K562 (cell line): ENCODE results near the gene TXN2. TPM values are rescaled to one million over a fixed set of nuclear protein-coding genes. Genes with fewer than 3 reads are reported as not detected.

Experiments
- CC2D1A ChIP-seq: fragments of 450-650 bp; IDR thresholded peaks from 2 replicates; pipeline ENCODE4 v1.6.1; 2017; ENCODE audit warnings: mild to moderate bottlenecking
- E2F3 ChIP-seq: fragments of 250-450 bp; sonication (Bioruptor Pico); IDR thresholded peaks from 2 replicates; pipeline ENCODE4 v1.4.0; 2020; ENCODE audit warnings: mild to moderate bottlenecking
- ELF1 ChIP-seq: fragments of 200-800 bp; sonication (Bioruptor generic); IDR thresholded peaks from 2 replicates; pipeline ENCODE4 v1.6.1; 2016; ENCODE audit warnings: missing genetic modification characterization, missing compliant biosample characterization
- ETV1 ChIP-seq: fragments of 450-650 bp; conservative IDR thresholded peaks from 2 replicates; pipeline ENCODE4 v1.6.1; 2016; ENCODE audit warnings: missing genetic modification characterization, control low read depth, low read depth, missing compliant biosample characterization
- PCBP1 ChIP-seq: fragments of 200-400 bp; formaldehyde crosslinking; IDR thresholded peaks from 2 replicates; pipeline ENCODE4 v1.6.1; 2018; ENCODE audit warnings: mild to moderate bottlenecking, low read depth, low read length; ENCODE audit not compliant: poor library complexity, severe bottlenecking
- RAD21 ChIP-seq, 2 experiments: fragments of 250-450 bp in 1 of 2; fragments of 450-650 bp in 1 of 2; sonication (Bioruptor Pico) in 1 of 2; formaldehyde crosslinking in 1 of 2; IDR thresholded peaks in 1 of 2; conservative IDR thresholded peaks in 1 of 2; 2 replicates each; pipeline versions ENCODE4 v1.4.0 to v1.8.0; 2020 to 2022; ENCODE audit warnings: mild to moderate bottlenecking in 2 of 2, moderate library complexity in 1 of 2
- SMC3 ChIP-seq: conservative IDR thresholded peaks from 2 replicates; pipeline ENCODE4 v1.6.1; 2011; ENCODE audit warnings: low read depth, low read length, improper control_type of control experiment; ENCODE audit not compliant: insufficient read depth
- XRCC5 ChIP-seq: fragments of 200-400 bp; formaldehyde crosslinking; IDR thresholded peaks from 2 replicates; pipeline ENCODE4 v1.6.1; 2017; ENCODE audit warnings: low read depth, mild to moderate bottlenecking, low read length
- ZFX ChIP-seq: sonication (generic); formaldehyde crosslinking; IDR thresholded peaks from 2 replicates; pipeline ENCODE4 v1.8.0; 2022; ENCODE audit warnings: mild to moderate bottlenecking, missing genetic modification reagents, moderate library complexity
- ZKSCAN1 ChIP-seq: fragments of 150-350 bp; IDR thresholded peaks from 2 replicates; pipeline ENCODE4 v1.6.1; 2016; ENCODE audit warnings: low read depth, low read length
- ZNF764 ChIP-seq: fragments of 250-450 bp; sonication (Bioruptor Pico); IDR thresholded peaks from 2 replicates; pipeline ENCODE4 v1.4.0; 2020; ENCODE audit warnings: low read depth, mild to moderate bottlenecking, moderate library complexity
- polyA plus RNA-seq, 8 experiments: library from polyadenylated mRNA; depleted of rRNA in 4 of 8; stranded (reverse) in 5 of 8; unstranded in 3 of 8; fragments of >200 nt; fragmentation: Nextera tagmentation in 2 of 8; fragmentation: Illumina TruSeq in 1 of 8; extraction: Ambion mirVana in 2 of 8; extraction: Trizol in 1 of 8; gene quantifications; 2 replicates each; pipeline versions ENCODE4 v1.2.1 to v1.2.3, GENCODE V29; 2011 to 2014; ENCODE audit warnings: inconsistent platforms in 1 of 8, missing spikeins in 1 of 8
- total RNA-seq, 7 experiments: library from RNA; depleted of rRNA in 6 of 7; stranded (reverse); fragments of >200 nt in 6 of 7; fragmentation: Illumina TruSeq in 2 of 7; extraction: Trizol in 2 of 7; gene quantifications; 2 replicates each; pipeline versions ENCODE4 v1.2.1 to v1.2.3, GENCODE V29; 2011 to 2021; ENCODE audit warnings: low replicate concordance in 1 of 7
- TF ChIP-seq, protein P1 (sequence below), 2 experiments: fragments of 450-650 bp; IDR thresholded peaks; 2 replicates each; pipeline ENCODE4 v1.6.1; 2018; ENCODE audit warnings: mild to moderate bottlenecking in 2 of 2, low read depth in 1 of 2; ENCODE audit not compliant: partially characterized antibody in 2 of 2
- TF ChIP-seq, protein P2 (sequence below): sonication (generic); formaldehyde crosslinking; IDR thresholded peaks from 2 replicates; pipeline ENCODE4 v1.8.0; 2022; ENCODE audit warnings: missing genetic modification reagents, mild to moderate bottlenecking, moderate library complexity, borderline replicate concordance

The TXN2 gene
- total and polyA plus RNA-seq, 9 of the 15 experiments (the other 6 are each of a cell fraction or from before 2014, with no cell fraction given) = 48.5 to 399 (median 118) TPM

DNA sequence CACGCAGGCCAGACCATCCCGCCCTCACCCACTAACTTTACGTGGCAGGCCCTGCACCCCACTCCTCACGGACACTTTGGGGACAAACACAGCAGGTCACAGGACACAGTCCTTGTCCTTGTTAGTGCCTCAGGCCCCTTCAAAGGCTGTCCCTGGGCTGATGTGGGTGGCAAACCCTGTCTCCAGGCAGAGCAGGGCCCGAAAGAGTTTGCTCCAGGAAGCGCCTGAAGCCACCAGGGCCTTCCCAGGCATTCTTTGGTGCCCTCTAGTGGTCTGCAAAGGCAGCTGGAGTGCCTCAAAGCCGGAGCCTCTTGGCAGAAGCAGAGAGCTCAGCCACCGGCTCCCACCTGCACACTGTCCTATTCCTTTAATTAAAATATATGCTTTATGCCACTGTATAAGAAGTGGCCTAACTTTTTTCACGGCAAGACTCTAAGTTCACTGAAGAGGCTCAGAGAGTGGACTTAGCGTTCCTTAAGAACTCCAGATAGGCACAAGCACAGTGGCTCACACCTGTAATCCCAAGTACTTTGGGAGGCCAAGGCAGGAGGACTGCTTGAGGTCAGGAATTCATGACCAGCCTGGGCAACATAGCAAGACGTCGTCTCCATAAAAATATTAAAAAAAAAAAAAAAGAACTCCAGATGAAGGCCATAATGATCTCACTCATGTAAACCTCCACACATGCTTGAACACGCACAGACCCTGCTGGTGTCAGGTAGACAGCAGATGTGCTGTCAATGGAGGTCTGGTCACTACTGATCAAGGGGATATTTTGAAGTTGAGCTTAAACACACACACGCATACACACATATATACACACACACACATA is 11.1 kb downstream of the TXN2 start (continued):
- TF ChIP-seq, protein P1, sequence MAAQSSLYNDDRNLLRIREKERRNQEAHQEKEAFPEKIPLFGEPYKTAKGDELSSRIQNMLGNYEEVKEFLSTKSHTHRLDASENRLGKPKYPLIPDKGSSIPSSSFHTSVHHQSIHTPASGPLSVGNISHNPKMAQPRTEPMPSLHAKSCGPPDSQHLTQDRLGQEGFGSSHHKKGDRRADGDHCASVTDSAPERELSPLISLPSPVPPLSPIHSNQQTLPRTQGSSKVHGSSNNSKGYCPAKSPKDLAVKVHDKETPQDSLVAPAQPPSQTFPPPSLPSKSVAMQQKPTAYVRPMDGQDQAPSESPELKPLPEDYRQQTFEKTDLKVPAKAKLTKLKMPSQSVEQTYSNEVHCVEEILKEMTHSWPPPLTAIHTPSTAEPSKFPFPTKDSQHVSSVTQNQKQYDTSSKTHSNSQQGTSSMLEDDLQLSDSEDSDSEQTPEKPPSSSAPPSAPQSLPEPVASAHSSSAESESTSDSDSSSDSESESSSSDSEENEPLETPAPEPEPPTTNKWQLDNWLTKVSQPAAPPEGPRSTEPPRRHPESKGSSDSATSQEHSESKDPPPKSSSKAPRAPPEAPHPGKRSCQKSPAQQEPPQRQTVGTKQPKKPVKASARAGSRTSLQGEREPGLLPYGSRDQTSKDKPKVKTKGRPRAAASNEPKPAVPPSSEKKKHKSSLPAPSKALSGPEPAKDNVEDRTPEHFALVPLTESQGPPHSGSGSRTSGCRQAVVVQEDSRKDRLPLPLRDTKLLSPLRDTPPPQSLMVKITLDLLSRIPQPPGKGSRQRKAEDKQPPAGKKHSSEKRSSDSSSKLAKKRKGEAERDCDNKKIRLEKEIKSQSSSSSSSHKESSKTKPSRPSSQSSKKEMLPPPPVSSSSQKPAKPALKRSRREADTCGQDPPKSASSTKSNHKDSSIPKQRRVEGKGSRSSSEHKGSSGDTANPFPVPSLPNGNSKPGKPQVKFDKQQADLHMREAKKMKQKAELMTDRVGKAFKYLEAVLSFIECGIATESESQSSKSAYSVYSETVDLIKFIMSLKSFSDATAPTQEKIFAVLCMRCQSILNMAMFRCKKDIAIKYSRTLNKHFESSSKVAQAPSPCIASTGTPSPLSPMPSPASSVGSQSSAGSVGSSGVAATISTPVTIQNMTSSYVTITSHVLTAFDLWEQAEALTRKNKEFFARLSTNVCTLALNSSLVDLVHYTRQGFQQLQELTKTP (IDR thresholded peaks at IDR 0.05; ENCODE audit: low read depth in 1 of 2, partially characterized antibody in 2 of 2) = no peak
- 0 out of 2 replicates have a peak, but pooled peaks have one; percentile 55 for TF ChIP-seq XRCC5
- 0 out of 2 replicates have a peak, but pooled peaks have one; percentile 25 for TF ChIP-seq ZFX (CRISPR knock-in tag)
- no peak for TF ChIP-seq E2F3
- TF ChIP-seq ZNF764 (CRISPR knock-in tag) = no peak
- TF ChIP-seq ZKSCAN1 = 0 out of 2 replicates have a peak, but pooled peaks have one; percentile 17
- TF ChIP-seq CC2D1A = peak; percentile 66
- peak; percentile 63 for TF ChIP-seq ELF1 (tag)
- peak; percentile 84 to 90 for TF ChIP-seq RAD21 (CRISPR knock-in tag; conservative IDR thresholded peaks at IDR 0.05 in 1 of 2, IDR thresholded peaks at IDR 0.05 in 1 of 2)
- TF ChIP-seq PCBP1 = no peak
- TF ChIP-seq, protein P2, sequence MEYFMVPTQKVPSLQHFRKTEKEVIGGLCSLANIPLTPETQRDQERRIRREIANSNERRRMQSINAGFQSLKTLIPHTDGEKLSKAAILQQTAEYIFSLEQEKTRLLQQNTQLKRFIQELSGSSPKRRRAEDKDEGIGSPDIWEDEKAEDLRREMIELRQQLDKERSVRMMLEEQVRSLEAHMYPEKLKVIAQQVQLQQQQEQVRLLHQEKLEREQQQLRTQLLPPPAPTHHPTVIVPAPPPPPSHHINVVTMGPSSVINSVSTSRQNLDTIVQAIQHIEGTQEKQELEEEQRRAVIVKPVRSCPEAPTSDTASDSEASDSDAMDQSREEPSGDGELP (CRISPR knock-in tag) = peak; percentile 71; the same call in 1 of the 2 replicates
- TF ChIP-seq ETV1 (tag) = peak; percentile 29; the same call in 1 of the 2 replicates
- peak; percentile 76 for TF ChIP-seq SMC3
